PC-3 (cell line): ENCODE results near the gene ALKBH6. TPM values are rescaled to one million over a fixed set of nuclear protein-coding genes. Genes with fewer than 3 reads are reported as not detected.
A peak's percentile ranks its signal among the peaks of the same experiment; 100 is the strongest.

ENCODE experiments used
- ATAC-seq: fragments of 200-7000 bp; cut with Tn5 transposase; 2 replicates; pipeline ENCODE4 v1.9.1; 2020; ENCODE audit warnings: mild to moderate bottlenecking, moderate library complexity
- BruUV-seq: library from RNA; stranded (reverse); fragments of 400-500 nt; replicated peaks from 2 replicates; lab custom pipeline; 2021; lab: Mats Ljungman, UMichigan
- CTCF ChIA-PET: fragments of 300-600 bp; sonication (Branson Sonifier 250); formaldehyde crosslinking; loops from one replicate; lab custom pipeline; 2022; ENCODE audit warnings: antibody characterized with exemption; lab: Charles Lee
- POLR2A ChIA-PET: fragments of 300-600 bp; sonication (Branson Sonifier 250); formaldehyde crosslinking; loops from one replicate; lab custom pipeline; 2022; ENCODE audit warnings: antibody characterized with exemption; ENCODE audit not compliant: unreplicated experiment; lab: Charles Lee
- DNase-seq: peaks from one replicate; pipeline ENCODE4 v3.0.0-alpha.2; 2015
- H2AFZ ChIP-seq: fragments of 300-600 bp; sonication (generic); 2 replicates; pipeline ENCODE4 v1.6.0; 2016; ENCODE audit warnings: antibody characterized with exemption, low read length
- H3F3A ChIP-seq: fragments of 300-600 bp; sonication (generic); one replicate; pipeline ENCODE4 v1.6.0; 2017; ENCODE audit warnings: antibody characterized with exemption, low read length, control low read depth, mild to moderate bottlenecking; ENCODE audit not compliant: unreplicated experiment
- H3K27ac ChIP-seq: fragments of 300-600 bp; sonication (generic); 2 replicates; pipeline ENCODE4 v1.5.1; 2016; ENCODE audit warnings: mild to moderate bottlenecking, low read length
- H3K27me3 ChIP-seq: fragments of 300-600 bp; sonication (generic); 2 replicates; pipeline ENCODE4 v1.6.1; 2016; ENCODE audit warnings: low read length, mixed read lengths
- H3K36me3 ChIP-seq: fragments of 300-600 bp; sonication (generic); 2 replicates; pipeline ENCODE4 v1.6.1; 2016; ENCODE audit warnings: low read depth, mixed run types, low read length, mixed read lengths
- H3K4me1 ChIP-seq: fragments of 300-600 bp; sonication (generic); 2 replicates; pipeline ENCODE4 v1.5.1; 2016; ENCODE audit warnings: low read length; ENCODE audit not compliant: insufficient read depth
- H3K4me2 ChIP-seq: fragments of 300-600 bp; sonication (generic); 2 replicates; pipeline ENCODE4 v1.6.0; 2016; ENCODE audit warnings: low read length
- H3K4me3 ChIP-seq: fragments of 300-600 bp; sonication (generic); 2 replicates; pipeline ENCODE4 v1.5.1; 2016; ENCODE audit warnings: mild to moderate bottlenecking, low read length, mixed read lengths
- H3K79me2 ChIP-seq: fragments of 300-600 bp; sonication (generic); 2 replicates; pipeline ENCODE4 v1.6.1; 2017; ENCODE audit warnings: low read length, mixed read lengths
- H3K9ac ChIP-seq: fragments of 300-600 bp; sonication (generic); 2 replicates; pipeline ENCODE4 v1.6.0; 2016; ENCODE audit warnings: mild to moderate bottlenecking, low read length
- H3K9me2 ChIP-seq: fragments of 300-600 bp; sonication (generic); replicated peaks from 2 replicates; pipeline ENCODE4 v1.6.1; 2016; ENCODE audit warnings: mixed run types, low read length, mixed read lengths
- H3K9me3 ChIP-seq: fragments of 300-600 bp; sonication (generic); 2 replicates; pipeline ENCODE4 v1.6.1; 2016; ENCODE audit warnings: low read length, mixed read lengths
- H4K20me1 ChIP-seq: fragments of 300-600 bp; sonication (generic); 2 replicates; pipeline ENCODE4 v1.6.1; 2016; ENCODE audit warnings: low read length, mixed read lengths
- EZH2 ChIP-seq: fragments of 300-600 bp; sonication (generic); IDR thresholded peaks from one replicate; pipeline ENCODE4 v1.6.1; 2017; ENCODE audit warnings: antibody characterized with exemption, mild to moderate bottlenecking, low read length; ENCODE audit not compliant: unreplicated experiment
- EZH2phosphoT487 ChIP-seq: fragments of 300-600 bp; sonication (generic); IDR thresholded peaks from 2 replicates; pipeline ENCODE4 v1.6.1; 2018; ENCODE audit warnings: mild to moderate bottlenecking, antibody characterized with exemption, low read length, borderline replicate concordance
- intact Hi-C: fragments of 100-400 bp; cut with micrococcal nuclease; formaldehyde crosslinking; loops from 2 replicates; pipeline ENCODE4 v1.9.0; 2023
- total RNA-seq: library from RNA; depleted of rRNA; stranded (reverse); fragments of >200 nt; gene quantifications from 2 replicates; pipeline ENCODE4 v1.2.3, GENCODE V29; 2014
- TF ChIP-seq, protein P1 (sequence below): fragments of 300-600 bp; sonication (generic); conservative IDR thresholded peaks from 2 replicates; pipeline ENCODE4 v1.5.1; 2017; ENCODE audit warnings: antibody characterized with exemption, low read depth, mild to moderate bottlenecking, low read length

Gene ALKBH6
- total RNA-seq, 1 experiment from 2014 or later, result 38.4 TPM

DNA sequence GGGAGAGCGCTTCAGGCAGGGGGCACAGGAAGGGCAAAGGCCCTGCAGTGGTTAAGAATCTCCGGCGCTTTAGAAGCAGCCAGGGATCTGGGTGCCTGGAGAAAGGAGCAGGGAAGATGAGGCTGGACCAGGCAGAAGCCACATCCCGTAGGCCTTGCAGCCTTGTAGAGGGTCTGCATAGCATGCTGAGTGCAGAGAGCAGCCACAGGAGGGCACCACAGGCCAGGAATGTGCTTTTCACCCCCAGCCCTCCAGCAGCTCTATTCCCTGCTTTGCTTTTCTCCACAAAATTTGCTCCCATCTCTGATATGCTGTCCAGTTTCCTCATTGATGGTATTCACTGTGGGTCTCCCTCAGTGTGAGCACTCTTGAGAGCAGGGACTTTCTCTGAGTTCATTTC lies 46.4 kb upstream of the ALKBH6 start:
- Histone ChIP-seq H3K79me2 (peaks cover 30% of the 10 kb centered on the region), H3K36me3 (peaks cover 11% of the 10 kb centered on the region; the same call in 1 of the 2 replicates), H3K9ac (no peak overlapping the region), H2AFZ (no peak overlapping the region), H3K4me1 (peaks cover 6% of the 10 kb centered on the region), H3K4me2 (no peak overlapping the region), H3K9me3 (no peaks in the 10 kb centered on the region), H3K27me3 (no peaks in the 10 kb centered on the region), H3F3A (no peaks in the 10 kb centered on the region), H3K27ac (no peak overlapping the region), H3K9me2 (no peaks in the 10 kb centered on the region), H3K4me3 (no peak overlapping the region), H4K20me1 (no peaks in the 10 kb centered on the region)
- ChIA-PET CTCF (no interaction called here), POLR2A (no interaction called here)
- ATAC-seq, result peak; percentile 65
- DNase-seq, result peak; percentile 42
- intact Hi-C loops, result loop anchor here (2.0 kb wide), 1 partner anchor 52 kb away; no protein-coding TSS in a partner anchor
- no TSS peak for BruUV-seq
- TF ChIP-seq, protein P1, sequence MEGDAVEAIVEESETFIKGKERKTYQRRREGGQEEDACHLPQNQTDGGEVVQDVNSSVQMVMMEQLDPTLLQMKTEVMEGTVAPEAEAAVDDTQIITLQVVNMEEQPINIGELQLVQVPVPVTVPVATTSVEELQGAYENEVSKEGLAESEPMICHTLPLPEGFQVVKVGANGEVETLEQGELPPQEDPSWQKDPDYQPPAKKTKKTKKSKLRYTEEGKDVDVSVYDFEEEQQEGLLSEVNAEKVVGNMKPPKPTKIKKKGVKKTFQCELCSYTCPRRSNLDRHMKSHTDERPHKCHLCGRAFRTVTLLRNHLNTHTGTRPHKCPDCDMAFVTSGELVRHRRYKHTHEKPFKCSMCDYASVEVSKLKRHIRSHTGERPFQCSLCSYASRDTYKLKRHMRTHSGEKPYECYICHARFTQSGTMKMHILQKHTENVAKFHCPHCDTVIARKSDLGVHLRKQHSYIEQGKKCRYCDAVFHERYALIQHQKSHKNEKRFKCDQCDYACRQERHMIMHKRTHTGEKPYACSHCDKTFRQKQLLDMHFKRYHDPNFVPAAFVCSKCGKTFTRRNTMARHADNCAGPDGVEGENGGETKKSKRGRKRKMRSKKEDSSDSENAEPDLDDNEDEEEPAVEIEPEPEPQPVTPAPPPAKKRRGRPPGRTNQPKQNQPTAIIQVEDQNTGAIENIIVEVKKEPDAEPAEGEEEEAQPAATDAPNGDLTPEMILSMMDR, result peak; percentile 60
- no peak for TF ChIP-seq EZH2

DNA sequence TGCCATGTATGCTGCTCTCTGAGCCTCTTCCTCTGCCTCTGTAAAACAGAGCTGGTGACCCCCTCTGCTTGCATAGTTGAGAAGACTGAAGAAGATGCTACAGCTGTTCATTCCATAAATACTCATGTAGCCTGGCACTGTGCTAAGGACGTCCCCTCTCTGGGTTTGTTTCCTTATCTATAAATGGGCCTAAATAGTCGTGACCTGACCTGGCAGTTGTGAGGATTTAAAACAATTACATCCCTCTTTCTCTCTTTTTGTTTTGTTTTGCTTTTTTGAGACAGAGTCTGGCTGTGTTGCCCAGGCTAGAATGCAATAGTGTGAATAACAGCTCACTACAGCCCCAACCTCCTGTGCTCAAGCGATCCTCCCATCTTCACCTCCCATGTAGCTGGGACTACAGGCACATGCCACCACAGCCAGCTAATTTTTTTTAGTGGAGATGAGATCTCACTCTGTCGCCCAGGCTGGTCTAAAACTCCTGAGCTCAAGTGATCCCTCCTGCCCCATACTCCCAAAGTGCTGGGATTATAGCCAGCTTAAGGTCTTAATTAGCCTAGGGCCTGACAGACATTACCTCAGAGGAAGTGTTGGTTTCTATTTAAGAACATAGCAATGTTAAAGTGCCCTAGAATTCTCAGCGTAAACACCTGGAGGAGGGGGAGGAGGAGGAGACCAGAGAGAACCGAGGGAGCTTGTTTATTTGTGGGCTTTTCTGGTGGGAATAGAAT lies 45.3 kb upstream of the ALKBH6 start:
- no peak overlapping the region for H3K4me3 ChIP-seq
- no TSS peak for BruUV-seq
- H2AFZ ChIP-seq, result no peak overlapping the region
- H3K79me2 ChIP-seq, result peaks cover 33% of the 10 kb centered on the region
- H3K27ac ChIP-seq, result no peak overlapping the region
- no peak for ATAC-seq
- no peaks in the 10 kb centered on the region for H3F3A ChIP-seq
- no peaks in the 10 kb centered on the region for H3K9me2 ChIP-seq
- no peaks in the 10 kb centered on the region for H3K9me3 ChIP-seq
- intact Hi-C loops, result loop anchor here (10.0 kb wide), 1 partner anchor 125 kb away; the partner anchor contains the start of gene LRFN3
- ChIA-PET CTCF (no interaction called here), POLR2A (no interaction called here)
- H3K9ac ChIP-seq, result no peak overlapping the region
- H4K20me1 ChIP-seq, result no peaks in the 10 kb centered on the region
- no peak overlapping the region for H3K4me2 ChIP-seq
- DNase-seq, result no peak
- H3K36me3 ChIP-seq, result peaks cover 7% of the 10 kb centered on the region; the same call in 1 of the 2 replicates
- TF ChIP-seq EZH2phosphoT487 (no peak), EZH2 (no peak)
- TF ChIP-seq, protein P1, result no peak
- H3K27me3 ChIP-seq, result no peaks in the 10 kb centered on the region
- peaks cover 6% of the 10 kb centered on the region for H3K4me1 ChIP-seq
